KBM-7 (cell line): ENCODE data around the gene IGSF22.

Experiments used
- DNase-seq: peaks from one replicate; pipeline ENCODE4 v3.0.0-alpha.2; 2015
- in situ Hi-C: fragments of 300-500 bp; cut with MboI; formaldehyde crosslinking; loops from 2 replicates; pipeline ENCODE4 v1.14.3; 2020; ENCODE audit warnings: low sequenced_read_pairs, low pct_unique_long_range_greater_than_20kb, mixed read lengths

IGSF22 gene

DNA sequence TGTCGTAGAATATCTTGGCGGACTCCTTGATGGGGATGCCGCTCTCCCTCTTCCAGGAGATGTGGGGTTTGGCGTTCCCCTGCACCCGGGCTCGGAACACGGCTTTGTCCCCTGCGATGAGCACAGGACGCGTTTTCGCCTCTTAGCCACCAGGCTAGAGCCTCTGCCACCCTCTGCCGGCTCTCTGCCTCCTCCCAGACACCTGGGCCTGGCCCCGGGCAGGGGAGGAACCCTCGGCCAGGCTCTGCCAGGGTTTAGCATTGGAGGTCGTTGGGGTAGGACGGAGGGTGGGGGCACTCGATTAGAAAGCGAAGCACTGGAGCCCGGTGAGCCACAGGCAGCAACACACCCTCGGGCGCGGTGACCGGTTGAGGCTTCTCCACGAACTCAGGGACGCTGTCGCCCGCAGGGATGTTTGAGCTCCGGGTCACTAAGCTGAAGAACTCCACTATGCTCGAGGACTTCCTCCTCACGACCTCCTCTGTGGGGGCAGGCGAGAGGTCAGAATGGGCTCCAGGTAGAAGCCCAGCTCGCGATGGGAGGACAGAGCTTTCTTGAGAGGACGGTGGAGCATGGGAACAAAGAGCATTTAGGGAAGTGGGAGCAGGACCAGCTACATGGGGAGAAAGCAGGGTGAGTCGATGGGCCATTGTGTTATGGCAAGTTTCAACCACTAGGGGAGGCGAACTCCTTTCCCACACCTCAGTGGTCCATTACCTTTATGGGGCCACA lies 4.3 kb downstream of the IGSF22 start:
- peak; percentile 71 for DNase-seq
- in situ Hi-C loops, result no loop called here

DNA sequence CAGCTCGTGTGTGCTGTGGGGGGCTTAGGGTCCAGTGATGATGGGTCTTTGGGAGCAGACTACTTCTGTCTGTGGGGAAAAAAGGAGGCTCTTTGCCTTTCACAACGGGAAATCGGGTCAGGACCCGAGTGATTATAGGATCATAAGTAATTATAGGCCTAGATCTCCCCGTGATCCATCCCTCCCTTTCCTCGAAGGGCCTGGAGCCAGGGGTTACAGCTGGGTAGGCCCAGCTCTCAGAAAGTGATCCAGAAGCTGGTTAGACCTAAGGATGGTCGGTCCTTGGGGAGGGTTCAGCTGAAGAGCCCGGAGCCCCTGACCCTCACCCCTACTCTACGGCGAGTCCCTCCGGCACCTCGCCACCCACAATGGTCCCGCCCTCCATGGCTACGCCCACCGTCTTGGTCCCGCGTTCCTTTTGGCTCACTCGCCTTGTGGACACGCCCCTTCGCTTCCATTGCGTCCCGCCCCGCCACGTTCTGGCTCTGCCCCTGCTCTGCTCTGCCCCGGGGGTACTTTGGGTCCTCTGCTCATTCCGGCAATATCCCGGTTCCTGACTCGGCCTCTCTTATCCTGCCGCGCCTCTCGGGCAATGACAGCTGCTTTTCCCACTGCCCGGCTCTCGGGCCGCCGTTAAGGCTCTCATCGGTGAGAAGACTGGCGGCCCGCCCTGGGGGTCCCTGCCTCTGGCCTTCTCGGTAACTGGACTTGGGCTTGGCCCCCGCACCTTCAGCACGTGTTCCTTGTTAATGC lies 5.0 kb downstream of the IGSF22 start:
- in situ Hi-C loops, result no loop called here
- no peak for DNase-seq

DNA sequence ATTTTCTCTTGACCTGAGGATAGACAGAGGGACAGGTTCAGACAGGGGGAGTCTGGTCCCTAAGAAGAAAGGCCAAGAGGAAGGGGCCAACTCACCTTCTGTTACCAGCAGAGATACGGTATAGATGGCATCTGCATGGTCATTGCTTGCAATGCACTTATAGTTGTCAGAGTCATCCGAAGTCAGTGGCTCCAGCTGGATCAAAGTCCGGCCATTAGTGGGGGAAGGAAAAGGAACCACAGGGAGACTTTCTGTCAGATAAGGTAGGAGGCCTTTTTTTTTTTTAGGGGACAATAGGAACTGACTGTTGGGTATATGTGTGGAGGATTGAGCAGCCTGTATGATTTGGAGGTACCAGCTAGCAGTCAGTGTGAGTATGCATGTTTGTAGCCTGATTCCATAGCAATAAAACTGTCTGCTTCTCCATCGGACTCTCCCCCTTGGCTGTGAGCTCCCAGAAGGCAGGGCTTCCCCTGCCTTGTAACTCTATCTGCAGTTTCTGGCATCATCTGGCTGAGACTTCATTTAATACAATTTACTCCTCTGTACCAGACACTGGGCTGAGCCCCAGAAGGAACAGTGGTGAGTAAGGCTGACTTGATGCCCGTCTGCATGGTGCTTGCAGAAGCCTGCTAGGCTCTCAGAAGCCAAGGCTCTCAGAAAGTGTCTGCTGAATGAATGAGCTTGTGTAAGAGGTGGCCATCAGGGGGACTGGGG lies 5.7 kb downstream of the IGSF22 start:
- in situ Hi-C loops, result no loop called here
- DNase-seq, result no peak

DNA sequence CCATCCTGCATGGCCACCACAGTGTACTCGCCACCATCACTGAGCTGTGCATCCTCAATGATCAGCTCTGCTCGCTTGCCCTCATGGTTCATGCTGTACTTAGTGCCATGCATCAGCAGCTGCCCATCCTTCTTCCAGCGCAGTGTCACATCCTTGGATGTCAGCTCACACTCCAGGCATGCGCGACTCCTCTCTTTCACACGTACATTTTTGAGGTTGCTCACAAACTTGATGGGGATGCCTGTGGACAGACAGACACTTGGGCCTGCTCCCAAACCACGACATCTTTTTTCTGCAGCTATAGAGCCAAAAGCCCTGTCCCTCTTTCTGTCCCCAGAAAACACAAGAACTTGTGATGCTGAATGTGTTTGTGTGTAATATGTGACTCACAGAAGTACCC lies 10.5 kb downstream of the IGSF22 start:
- DNase-seq, result no peak
- in situ Hi-C loops, result no loop called here

DNA sequence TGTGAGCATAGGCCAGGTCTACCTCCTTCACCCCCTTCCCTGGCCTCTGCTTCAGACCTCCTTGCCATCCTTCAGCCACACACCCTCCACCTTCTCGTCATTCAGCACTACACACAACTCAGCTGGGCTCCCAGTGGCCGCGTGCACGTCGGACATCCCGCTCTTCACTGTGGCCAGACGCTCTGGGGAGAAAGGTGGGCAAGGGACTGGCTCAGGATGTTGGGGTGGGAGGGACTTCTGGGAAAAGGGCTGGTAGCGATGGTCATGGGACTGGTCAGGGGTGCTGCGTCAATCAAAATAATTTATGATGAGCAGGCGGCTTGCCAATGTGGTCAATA lies 11.6 kb downstream of the IGSF22 start:
- DNase-seq, result no peak
- in situ Hi-C loops, result no loop called here

DNA sequence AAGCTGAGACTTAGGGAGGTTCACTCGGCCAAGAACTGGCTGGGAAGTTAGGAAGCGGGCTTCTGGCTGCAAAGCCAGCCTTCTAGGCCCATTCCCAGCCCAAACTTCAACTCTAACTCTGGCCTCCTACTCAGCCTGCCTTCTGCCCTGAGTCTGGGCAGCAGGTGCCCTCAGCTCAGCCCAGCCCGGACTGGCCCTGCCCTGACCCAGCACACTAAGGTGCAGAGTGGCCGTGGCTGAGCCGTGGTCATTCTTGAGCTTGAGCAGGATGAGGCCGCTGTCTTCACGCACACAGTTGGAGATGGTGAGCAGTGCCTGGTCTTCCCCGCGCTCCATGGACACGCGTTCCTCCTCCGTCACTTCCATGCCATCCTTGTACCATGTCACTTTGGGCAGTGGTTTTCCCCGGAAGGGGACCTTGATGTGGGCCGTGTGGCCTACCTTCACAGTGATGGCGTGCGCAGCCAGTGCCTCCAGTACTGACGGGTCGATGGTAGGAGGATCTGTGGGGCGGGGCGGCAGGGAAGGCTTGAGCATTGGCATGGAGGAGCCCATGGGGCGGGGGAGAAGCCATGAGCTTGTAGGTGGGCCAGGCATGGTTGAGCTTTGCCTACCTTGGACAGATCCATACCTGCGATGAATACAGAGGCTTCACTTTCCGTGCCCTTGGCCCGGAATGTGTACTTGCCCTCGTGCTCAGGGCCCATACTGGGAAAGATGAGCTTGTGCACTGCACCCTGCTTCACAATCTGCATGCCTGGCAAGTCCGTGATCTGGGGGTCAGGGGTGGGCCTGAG lies 12.1 kb downstream of the IGSF22 start:
- DNase-seq, result no peak
- in situ Hi-C loops, result no loop called here

DNA sequence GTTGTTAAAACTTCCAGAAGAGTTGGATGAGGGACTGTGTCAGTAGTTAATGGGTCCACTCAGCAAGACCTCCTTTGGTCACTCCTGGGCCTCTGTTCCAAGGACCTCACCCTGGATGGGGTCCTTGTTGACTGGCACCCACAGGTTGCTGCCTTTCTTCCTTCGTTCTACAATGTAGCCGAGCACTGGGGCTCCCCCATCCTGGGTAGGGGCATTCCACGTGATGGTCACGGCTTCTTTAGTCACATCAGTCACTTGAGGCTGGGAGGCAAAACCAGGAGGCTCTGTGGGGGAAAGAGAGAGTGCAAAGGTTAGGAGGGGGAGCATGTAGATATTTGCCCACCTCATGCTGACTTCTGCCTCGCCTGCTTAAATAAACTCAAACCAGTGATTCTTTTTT lies 15.4 kb downstream of the IGSF22 start:
- no peak for DNase-seq
- in situ Hi-C loops, result no loop called here

DNA sequence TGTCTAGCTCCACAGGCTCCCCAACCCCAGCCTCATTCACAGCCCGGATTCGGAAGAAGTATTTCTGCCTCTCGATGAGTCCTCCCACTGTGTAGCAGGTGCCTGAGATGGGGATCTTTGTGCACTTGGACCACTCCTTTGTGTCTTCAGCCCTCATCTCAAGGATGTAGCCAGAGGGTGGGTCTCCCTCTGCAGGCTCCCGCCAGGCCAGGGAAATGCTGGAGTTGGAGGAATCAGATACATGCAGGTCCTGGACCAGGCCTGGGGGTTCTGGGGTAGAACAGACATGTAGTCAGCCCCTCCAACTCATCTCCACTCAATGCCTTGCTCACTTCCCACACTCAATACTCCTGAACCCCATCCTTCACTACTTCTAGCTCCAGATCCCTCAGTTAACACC lies 16.6 kb downstream of the IGSF22 start:
- in situ Hi-C loops, result no loop called here
- no peak for DNase-seq

DNA sequence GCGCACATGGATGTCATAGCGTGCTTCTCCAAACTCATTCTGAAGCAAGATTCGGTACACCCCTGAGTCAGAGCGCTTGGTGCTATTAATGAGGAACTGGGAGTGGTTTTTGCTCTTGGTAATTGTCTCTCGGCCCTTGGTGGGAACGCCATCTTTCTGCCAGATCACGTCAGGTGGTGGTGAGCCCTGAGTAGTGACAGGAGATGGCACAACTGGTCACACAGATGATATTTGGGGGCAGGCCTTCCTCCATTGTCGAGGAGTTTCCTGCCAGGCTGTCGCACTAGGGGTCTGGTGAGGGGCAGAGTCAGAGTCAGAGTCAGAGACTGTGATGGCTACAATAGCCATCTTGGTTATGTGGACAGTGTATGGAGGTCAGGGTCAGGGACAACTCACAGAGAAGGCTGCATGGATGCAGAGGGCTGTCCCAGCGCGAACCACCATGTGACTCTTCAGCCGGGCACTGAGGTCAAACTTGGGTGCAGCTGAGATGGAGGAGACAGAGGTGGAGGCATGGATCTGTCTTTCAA lies 18.1 kb downstream of the IGSF22 start:
- in situ Hi-C loops, result no loop called here
- no peak for DNase-seq

DNA sequence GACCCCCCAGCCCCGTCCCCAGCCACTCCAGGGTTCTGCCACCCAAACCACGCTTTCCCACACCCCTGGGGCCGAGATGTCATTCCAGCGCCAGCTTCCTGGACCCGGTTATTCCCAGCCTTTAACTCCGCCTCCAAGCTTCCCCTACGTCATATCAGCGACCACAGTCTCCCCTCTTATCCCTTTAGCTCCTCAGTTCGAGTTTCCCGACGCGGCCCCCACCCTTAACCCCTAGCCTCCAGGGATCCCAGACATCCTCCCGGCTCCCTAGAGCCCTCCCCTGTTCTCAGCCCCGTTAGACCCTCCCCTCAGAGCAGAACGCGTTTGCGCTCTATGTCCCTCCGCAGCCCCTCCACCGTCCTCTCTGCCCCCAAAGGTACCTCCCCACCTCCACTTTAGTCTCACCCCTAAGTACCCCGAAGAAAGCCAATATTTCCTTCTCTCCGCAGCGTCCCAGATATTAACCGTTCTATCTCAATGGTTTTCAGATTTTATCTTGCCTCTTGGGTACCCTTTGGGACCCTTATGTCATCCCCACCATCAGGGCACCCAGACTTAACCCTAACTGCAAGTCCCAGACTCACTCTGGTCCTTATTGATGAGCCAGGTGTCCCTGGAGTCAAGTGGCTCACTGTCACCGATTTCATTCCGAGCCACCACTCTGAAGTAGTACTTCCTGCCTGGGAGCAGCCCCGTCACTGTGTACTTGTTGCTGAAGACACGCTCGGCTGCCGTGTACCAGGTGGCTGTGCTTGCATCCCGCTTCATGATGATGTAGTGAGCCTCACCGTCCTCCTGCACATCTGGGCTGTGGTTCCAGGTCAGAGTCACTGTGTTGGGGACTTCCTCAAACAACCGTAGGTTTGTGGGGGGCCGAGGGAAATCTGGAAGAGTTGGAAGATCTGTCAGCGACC lies 19.4 kb downstream of the IGSF22 start:
- in situ Hi-C loops, result no loop called here

DNA sequence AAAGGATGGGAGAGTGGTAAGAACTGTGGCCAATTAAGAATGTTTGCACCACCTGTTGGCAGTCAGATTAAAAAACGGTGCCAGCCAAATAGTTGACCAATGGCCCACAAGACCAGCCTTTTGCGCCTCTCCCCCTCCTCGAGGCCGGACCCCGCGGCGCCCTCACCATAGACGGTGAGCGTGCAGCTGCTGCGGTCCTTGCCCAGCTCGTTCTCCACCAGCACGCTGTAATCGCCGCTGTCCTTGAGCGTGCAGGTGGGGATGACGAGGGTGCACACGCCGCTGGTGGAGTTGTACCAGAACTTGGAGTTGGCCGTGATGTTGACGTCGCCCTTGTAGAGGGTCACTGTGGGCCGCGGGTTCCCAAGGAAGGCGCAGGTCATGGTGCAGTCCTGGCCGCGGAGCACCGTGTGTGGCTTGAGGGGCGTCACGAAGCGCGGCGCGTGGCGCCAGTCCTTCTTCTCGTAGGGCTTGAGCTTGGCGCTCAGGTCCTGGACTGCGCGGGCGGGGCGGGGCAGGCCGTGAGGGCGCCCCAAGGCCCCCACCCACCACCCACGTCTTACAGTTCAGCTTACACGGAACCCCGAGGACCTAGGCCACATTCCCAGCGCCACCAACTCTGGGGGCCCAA lies 20.2 kb downstream of the IGSF22 start:
- in situ Hi-C loops, result no loop called here
- no peak for DNase-seq

More for the DNA sequence above, 19.4 kb downstream of the IGSF22 start:
- DNase-seq, result no peak

DNA sequence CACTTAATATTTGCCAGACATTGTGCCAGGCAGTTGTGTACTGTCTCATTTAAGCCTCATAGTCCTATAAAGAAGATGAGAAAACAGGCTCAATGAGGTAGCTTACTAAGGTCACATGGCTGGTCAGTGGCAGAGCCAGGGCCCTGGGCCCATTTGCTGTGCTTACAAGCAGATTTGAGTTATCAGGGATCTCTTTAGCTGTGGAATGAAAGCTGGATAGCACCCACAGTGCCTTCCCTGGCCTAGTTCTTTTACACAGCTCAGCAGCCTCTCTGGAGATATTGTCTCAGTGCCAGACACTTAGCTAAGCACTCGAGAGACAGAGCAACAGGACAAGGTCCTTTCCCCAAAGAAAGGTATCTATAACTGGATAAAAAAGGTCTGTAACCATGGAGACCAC lies 21.3 kb downstream of the IGSF22 start:
- DNase-seq, result no peak
- in situ Hi-C loops, result no loop called here

DNA sequence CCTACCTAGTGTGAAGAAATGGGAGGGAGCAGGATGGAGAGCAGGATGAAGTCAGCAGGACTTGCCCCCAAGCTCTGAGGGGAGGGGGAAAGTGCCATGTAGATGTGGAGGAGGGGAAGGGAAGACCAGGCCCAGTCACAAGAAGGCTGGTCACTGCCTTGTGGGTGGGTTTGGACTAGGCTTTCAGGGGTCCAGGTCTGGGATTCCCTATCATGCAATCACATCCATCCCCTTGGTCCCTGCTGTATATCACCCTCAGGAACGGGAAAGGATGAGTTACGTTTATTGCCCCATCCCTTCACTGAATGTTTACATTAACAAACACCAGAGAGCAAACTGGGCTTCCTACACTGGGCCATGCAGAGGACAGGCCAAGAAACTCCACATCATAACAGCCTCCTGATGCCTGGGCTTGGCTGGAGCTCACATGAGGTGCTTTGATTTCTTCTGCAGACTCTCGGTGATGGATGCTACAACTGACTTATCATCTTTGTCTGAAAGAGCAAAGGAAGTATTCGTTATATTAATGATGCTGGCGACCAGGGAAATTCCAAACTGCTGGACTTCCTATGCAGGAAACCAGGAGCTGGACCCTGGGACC lies 21.8 kb downstream of the IGSF22 start:
- in situ Hi-C loops, result no loop called here
- DNase-seq, result no peak

DNA sequence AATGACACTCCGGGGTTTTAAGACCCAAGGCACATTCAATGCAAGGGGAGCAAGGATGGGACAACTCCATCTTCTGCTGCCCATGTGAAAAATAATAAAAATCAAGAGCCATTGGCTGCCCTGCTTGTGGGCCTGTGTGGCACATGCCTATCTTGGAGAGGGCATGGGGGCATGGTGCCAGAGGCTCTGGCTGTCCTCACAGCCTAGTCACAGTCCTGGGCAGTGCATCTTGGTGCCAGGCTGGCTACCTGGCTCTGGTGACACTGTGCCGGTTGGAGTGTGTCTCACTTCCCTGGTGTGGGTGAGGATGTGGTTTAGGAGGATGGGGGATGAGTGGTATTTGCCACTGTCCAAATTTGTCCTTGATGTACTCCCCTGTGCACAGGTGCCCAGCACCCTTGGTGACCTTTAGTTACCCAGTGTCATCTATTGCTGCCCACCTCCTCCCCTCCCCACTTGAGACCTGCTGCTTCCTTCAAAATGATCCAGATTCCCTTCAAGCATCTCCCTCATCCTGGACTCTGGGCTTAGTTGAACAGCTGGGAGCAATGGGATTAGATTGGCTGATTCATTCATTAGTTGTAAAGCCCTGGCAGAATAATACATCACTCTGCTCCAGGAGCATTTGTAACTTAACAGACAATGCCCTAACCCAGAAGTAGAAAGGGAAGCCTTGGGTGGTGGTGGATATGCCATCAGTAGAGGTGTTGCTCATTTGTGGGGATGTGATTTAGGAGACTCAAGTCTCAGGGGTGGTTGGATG lies 22.8 kb downstream of the IGSF22 start:
- in situ Hi-C loops, result no loop called here
- no peak for DNase-seq

DNA sequence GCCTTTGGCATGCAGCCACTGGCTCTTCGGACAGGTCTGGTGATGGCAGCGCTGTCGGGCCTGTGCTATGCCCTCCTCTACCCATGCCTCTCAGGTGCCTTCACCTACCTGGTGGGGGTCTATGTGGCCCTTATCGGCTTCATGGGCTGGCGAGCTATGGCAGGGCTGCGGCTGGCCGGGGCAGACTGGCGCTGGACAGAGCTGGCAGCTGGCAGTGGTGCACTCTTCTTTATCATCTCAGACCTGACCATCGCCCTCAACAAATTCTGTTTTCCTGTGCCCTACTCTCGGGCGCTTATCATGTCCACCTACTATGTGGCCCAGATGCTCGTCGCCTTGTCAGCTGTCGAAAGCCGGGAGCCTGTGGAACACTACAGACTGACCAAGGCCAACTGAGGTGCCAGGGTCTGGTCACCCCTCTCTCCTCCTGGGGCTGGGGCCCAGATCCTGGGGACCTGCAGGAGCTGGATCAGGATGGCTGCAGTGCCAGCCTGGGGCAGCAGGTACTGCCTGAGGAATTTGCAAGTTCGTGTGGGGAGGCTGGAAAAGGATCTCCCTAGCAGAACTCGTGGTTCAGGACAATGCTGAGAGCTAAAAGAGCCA lies 24.3 kb downstream of the IGSF22 start:
- DNase-seq, result no peak
- in situ Hi-C loops, result no loop called here

DNA sequence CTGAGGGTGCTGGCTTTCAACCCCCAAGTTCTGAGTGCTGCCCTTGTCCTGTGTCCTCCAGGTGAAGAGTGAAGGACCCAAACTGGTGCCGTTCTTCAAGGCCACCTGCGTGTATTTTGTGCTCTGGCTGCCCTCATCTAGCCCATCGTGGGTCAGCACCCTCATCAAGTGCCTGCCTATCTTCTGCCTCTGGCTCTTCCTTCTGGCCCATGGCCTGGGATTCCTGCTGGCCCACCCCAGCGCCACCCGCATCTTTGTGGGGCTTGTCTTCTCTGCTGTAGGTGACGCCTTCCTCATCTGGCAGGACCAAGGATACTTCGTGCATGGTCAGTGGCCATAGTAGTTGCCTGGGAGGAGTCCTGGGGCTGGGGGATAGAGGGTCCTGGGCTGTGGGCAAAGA lies 25.1 kb downstream of the IGSF22 start:
- in situ Hi-C loops, result no loop called here

DNA sequence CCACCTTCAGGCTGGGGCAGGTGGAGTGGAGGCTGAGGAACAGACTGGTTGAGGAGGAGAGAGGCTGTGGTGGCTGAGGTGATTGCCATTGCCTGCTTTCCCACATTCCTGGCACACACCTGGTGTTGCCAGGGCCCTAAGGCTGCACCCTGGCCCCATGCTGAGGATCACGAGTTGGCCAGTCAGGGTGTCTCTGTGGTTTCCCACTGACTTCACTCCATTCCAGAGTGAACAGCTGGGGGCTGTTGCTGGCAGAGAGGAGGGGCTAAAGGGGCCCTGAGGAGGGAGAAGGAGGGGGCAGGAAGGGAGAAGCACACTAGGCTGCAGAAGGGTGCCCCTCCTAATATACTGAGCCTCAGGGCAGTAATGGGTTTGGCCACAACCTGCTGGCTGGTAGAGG lies 25.6 kb downstream of the IGSF22 start:
- no peak for DNase-seq
- in situ Hi-C loops, result no loop called here

More for the DNA sequence above, 25.1 kb downstream of the IGSF22 start:
- no peak for DNase-seq
